IPS-18c (cell line): ENCODE results near the gene PPP4R3A.
"Not testable (repeated sequence)": the region's sequence is repeated elsewhere in the genome, so short reads cannot be mapped to it uniquely, and the experiment has no call there.

Source experiments
- H3K4me3 ChIP-seq: 2 replicates; pipeline ENCODE4 v1.7.0; 2013; ENCODE audit warnings: low read depth, mild to moderate bottlenecking, low read length, moderate library complexity; ENCODE audit not compliant: insufficient read depth
- H3K9me3 ChIP-seq: one replicate; pipeline ENCODE4 v1.6.1; 2013; ENCODE audit warnings: mild to moderate bottlenecking, low read length, moderate library complexity; ENCODE audit not compliant: control insufficient read depth, insufficient read depth

Gene PPP4R3A

DNA sequence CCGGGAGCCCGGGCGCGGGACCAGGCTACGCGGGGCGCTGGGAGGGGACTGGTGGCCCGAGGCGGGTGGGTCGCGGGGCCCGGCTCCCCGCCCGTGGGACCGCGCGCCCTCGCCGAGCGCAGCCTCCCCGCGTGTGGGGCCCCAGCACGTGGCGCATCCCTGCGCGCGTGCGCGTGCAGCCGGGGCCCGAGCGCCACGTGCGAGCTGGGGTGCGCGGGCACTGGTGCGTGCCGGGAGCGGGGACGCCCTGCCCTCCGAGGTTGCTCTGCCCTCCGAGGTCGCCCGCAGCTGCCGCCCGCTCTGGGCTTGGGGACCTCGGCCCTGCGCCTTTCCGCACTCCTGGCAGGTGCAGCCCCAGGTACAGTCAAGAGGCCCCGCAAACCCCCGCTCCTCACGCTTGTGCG is 92.1 kb downstream of the PPP4R3A start:
- peak overlapping the region; percentile 32 for H3K4me3 ChIP-seq
- H3K9me3 ChIP-seq: no peaks in the 10 kb centered on the region

DNA sequence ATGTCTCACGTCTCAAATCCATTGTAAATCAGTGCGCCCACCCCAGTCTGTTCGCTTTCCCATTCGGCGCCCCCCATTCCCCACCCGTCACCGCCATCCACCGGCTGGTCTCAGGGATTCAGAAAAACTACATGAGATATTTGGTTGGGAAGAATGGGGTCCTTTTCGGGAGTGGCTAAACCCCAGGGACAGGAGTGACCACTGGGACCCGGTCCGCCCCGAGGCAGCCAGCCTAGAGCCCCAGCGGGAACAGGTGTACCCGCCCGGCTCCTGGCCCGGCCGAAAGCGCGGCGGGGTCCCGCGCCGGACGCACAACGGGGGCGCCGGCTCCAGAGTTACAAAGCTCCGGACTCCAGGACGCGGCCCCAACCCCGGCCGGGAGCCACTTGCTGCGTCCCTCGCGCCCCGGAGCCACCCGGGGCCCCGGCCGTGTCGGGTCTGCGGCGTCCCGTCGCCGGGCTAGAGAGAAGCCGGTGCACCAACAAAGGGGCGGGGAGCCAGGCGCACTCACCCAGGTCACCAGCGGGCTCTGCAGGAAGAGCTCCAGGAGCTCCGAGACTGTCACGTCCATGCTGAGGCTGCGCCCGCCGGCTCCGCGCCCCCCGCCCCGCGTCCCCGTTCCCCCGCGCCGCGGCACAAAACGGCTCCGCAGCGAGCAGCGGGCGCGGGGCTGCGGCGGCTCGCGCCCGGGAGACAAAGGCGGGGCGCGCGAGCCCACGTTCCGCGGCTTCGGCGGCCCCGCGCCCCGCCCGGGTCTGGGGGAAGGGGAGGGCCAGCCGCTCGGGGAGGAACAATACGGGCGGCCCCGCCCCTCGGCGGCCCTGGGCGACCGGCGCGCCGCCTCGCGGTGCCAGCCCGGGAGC is 92.8 kb downstream of the PPP4R3A start, which contains the start of gene CCDC88C:
Gene CCDC88C (minus strand): TSS at position 701 of the 863 bp plus-strand sequence. CDS start 130 bp downstream, at position 571.
- Histone ChIP-seq H3K4me3 (peak within 1 kb of the TSS; percentile 77), H3K9me3 (no peaks in the 10 kb centered on the region)

- H3K4me3 ChIP-seq: peak overlapping the region; percentile 77
- H3K9me3 ChIP-seq: no peaks in the 10 kb centered on the region
Observed at GRCh38 chr14:91416744-91417119, 93.4 kb downstream of the PPP4R3A start.

DNA sequence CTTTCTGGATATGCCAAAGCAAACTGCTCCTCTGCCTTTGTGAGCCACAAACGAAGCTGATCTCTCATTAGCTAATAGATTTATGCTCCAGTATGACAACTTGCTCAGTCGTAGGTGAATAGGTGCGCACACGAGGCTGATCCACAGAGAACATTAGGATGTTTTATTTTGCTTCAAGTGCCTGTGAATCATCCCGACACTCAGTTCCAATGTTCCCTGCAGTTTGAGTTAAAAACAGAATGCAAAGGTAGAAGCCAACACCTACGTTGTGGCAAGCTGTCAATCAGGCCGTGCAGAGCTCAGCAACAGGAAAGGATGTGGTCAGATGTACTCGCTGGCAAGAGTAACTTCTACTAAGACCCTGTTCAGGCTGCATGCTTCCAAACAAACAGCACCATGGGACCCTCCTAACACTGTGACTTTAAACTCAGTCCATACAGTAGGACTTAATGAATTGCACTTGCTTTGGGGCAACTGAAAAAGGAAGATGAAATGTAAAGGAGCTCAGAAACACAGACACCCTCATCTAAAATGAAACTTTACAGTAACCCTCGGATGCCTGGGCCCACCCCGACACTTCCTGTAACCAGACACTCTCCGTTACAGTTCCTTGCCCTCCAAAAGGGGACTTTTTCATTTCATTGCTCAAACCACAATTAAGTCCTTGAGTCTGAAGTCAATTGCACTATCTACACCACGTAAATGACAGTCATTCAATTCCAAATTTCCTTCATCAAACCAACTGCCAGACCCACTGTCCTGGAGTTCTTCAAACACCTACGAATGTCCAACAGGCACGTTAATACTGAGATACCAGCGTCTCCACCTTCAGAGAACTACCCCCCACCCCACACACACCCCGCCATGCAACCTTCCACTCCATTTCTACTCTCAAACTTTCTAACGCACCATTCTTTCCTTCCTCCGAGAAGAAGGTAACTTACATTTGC is 94.0 kb downstream of the PPP4R3A start:
- H3K9me3 ChIP-seq: no peaks in the 10 kb centered on the region
- peak overlapping the region; percentile 77 for H3K4me3 ChIP-seq

- Histone ChIP-seq H3K4me3 (0 out of 2 replicates have a peak overlapping the region, but pooled peaks have one; percentile 4), H3K9me3 (no peaks in the 10 kb centered on the region)
Observed at GRCh38 chr14:91414475-91414833, 95.7 kb downstream of the PPP4R3A start.

GRCh38 chr14:91413547-91414474 is 96.3 kb downstream of the PPP4R3A start:
- 0 out of 2 replicates have a peak overlapping the region, but pooled peaks have one; percentile 4 for H3K4me3 ChIP-seq
- H3K9me3 ChIP-seq: no peaks in the 10 kb centered on the region

- no peak overlapping the region for H3K4me3 ChIP-seq
- H3K9me3 ChIP-seq: no peaks in the 10 kb centered on the region
Observed at GRCh38 chr14:91412939-91413338, 97.2 kb downstream of the PPP4R3A start.

GRCh38 chr14:91410771-91411536 is 99.2 kb downstream of the PPP4R3A start:
- H3K4me3 ChIP-seq: no peak overlapping the region
- no peaks in the 10 kb centered on the region for H3K9me3 ChIP-seq

- Histone ChIP-seq H3K4me3 (no peak overlapping the region), H3K9me3 (no peaks in the 10 kb centered on the region)
Observed at GRCh38 chr14:91409928-91410718, 100.0 kb downstream of the PPP4R3A start.

DNA sequence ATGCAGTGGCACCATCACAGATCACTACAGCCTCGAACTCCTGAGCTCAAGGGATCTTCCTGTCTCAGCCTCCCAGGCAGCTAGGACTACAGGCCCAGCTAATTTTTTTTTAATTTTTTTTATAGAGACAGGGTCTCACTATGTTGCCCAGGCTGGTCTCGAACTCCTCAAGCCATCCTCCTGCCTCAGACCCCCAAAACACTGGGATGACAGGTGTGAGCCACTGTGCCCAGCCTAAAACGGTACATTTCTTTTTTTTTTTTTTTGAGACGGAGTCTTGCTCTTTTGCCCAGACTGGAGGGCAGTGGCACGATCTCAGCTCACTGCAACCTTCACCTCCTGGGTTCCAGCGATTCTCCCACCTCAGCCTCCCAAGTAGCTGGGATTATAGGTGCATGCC is 100.9 kb downstream of the PPP4R3A start:
- not testable (repeated sequence) for H3K4me3 ChIP-seq, H3K9me3 ChIP-seq
